AG08395 (cell line): ENCODE measurements around the gene ADAMTS8.

Experiments used
- DNase-seq: peaks from one replicate; pipeline ENCODE4 v3.0.0; 2012; ENCODE audit warnings: mixed read lengths, low spot score

Gene ADAMTS8

DNA sequence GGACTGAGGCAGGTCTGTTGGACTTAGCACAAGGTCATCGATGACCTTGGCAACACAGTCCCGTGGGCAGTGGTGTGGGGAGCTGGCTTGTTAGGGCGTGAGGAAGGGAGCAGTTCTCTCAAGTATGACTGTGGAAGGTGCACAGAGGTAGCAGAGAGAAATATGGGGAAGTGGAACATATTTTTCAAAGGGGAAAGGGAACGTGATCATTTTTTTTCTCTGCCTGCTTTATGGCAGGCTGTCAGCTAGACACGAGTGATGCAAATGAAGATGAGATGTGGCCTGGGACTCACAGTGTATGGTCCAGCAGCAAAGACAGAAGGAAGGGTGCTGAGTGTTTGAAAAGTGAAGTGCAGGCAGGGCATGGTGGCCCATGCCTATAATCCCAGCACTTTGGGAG, 30.6 kb downstream of the ADAMTS8 start:
- DNase-seq = no peak

DNA sequence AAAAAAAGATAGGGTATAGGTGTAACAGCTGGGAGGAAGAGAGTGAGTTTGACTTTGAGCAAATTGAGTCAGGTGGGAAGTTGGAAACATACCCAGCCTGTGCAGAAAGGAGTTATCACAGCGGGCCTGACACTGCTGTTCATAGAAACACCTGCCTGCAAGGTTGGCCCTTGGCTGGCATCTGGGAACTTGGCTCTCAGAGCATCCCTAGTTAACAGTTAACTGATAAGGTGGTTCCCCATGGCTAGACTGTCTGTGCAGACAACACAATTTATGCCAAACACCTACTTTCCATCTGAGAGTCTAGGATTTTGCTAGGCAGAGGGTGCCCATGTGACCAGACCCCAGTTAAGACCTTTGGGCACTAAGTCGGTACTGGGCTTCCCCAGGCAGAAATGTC, 31.4 kb downstream of the ADAMTS8 start:
- no peak for DNase-seq

DNA sequence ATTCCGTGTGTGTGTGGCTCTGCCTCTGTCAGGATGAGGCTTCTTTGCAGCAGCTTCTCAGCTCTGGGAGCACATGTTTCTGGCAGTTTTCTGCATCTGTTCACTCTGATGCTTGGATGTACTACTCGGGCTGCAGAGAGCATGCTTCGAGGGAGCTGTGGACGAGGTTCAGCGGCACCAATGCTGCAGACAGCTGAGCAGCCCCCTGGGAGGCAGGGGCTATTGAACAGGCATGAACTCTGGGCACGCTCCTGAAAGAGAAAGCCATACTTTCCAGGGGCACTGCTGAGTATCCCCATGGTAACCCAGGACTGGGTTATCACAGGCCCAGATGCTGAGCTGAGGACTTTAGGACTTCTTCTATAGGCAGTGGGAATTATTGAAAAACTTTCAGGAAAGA, 33.8 kb downstream of the ADAMTS8 start:
- no peak for DNase-seq

DNA sequence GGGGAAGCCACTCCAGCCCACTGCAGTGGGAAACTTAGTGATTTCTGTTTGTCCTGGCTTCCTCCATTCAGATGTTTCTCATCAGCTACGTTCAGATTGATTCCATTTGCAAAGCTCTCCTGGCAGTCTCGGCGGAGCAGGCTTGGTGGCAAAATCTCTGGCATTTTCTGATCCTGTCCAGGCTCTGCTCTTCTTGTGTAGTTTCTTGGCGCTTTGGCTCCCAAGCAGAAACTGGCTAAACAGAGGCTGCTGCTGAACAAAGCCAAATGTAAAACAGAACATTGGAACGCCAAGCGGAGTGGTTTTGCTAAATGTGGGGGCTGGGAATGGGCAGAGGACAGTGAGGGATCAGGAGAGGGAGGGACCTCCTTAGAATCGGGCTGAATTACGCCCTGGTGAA, 36.7 kb downstream of the ADAMTS8 start:
- no peak for DNase-seq

DNA sequence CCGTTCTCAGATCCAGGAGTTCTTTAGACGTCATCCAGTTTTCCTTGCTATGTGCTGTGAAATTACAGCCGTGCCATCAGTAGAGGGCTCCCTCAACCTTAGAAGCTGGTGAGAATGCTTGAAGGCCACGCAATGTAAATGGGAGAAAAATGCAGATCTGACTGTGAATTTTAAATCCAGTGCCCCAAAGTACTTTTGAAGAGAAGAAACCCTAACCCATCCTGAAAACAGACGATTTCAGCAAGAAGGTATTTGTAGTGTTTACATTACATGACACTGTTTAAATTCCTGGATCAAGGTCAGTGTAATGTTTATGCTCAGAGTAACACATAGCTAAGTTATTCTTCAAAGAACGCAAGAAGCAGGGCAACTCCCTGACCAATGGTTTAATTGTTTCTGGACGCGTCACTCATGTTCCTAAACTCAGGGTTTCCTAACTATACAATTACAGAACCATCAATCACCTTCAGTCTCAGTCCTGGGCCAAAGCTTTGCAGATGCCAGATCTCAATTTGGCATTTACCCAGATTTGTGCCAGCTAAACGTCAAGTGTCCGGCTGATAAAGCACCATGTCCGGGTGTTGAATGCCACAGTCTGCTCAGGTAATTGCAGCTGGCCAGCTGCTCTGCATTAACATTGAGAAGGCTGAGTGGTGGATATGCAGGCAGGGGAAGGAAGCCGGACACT, 38.2 kb downstream of the ADAMTS8 start:
- DNase-seq = peak; percentile 75

DNA sequence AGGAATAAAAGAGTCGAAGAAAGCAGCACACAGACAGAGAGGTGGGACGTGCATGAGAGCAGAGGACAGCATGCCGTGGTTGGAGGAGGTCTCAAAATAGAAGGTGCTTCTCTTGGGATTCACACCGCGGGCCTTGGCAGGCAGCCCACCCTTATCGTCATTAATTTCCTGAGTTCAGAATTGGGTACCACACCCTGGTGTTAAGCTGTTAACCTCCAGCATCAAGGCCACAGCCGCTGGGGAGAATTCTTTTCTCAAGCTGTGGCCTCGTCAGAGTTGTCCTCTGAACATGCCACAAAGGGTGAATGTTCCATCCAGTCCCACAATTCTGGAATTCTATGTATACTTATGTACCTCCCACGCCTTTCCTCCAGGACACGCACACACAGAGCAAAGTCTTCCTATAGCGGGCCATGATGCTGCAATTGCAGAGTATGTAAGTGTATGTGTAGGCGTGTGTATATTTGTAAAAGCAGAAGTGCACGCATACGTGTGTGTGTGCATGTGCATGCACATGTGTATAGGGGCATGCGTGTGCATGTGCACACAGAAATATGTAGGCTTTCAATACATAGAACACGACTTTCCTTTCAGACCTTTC, 39.0 kb downstream of the ADAMTS8 start:
- no peak for DNase-seq

DNA sequence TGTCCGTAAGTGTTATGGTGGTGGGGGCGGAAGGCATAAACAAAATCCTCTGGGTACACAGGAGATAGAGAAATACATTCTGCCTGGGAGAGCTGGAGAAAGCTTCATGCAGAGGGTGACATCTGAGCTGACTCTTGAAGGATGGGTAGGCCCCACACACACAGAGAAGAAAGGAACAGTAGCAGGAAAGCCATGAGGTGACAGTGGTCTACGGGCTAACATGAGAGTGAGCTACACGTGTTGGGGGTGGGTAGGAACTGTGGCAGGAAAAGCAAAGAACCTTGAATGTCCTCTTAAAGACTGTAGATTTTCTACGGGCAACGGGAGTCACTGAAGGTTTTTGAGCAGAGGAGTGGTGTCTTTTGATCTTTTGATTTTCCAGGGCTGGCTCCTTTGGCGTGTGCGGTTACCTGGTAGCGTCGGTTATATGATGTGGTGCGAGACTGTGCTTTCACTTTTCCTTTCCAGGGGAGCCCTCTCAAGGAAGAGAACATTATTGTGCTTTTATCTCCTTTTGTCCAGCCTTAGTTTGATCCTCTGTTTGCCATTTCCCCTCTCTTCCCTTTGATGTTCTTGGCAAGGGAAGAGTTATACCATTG, 39.7 kb downstream of the ADAMTS8 start:
- DNase-seq = no peak

DNA sequence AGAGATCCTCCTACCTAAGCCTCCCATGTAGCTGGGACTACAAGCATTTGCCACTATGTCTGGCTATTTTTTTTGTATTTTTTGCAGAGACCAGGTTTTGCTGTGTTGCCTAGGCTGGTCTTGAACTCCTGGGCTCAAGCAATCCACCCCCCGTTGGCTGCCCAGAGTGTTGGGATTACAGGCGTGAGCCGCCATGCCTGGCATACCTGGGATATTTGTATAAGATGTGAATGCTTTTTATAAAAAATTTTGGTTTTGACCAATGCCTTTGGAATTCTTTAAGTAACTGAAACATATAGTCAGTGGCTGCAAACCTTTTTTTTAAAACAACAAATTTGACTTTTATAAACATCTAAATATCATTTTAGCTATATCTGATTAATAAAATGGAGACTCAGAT, 42.4 kb downstream of the ADAMTS8 start:
- no peak for DNase-seq

DNA sequence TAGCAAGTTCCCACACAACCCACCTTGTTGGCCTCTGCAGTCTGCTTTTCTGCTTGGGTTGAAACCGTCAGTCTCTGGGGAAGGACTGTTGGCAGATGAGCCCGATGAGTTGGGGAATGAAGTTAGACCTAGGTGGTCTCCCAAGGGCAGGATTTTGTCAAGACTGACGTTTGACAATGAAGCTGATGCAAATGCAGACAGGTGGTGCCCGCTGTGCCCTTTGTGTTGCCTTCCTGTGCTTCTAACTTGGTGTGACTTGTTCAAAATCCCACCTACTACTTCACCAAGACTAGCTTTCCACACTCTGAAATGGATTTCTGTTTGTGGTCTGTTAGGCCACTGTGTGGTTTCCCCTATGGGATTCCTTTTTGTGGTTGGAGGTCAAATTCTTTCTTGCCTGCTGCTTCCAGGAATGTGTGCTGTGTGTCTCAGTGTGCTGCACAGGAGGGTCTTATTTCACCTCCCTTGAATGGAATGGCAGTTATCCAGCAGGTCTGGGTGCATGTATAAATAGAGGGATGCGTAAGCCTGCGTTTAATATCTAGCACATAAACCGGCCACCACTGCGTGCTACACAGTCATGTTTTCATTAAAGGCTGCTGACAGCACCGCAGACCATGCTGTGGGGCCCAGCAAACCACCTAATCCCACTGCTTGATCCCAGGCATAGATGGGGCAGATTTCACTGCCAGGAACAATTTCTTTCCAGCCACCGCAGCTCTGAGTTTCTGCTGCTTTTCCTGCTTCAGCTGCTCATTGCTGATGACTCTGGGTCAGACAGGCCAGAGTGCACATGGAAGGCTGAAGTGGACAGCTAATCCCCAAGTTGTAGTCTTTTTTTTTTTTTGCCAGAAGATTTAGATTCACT, 44.8 kb downstream of the ADAMTS8 start:
- DNase-seq = peak; percentile 42

DNA sequence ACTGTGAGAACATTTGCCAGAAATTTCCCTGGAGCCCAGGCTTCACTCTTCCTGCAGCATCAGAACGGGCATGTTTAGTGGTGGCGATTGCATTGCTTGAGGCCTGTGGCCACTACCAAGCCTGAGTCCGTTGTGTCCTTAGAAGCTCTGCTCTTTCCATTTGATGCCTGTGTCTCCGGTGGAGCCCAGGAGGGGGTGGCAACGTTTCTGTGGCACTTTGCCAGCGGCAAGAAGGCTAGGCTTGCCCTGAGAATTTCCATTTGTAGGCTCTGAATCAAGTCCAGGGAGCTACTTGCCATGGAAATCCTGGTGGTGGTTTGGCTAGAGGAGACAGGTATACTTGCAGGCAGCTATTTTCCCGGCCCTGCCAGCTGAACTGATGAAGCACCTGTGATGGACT, 47.1 kb downstream of the ADAMTS8 start:
- DNase-seq = no peak

DNA sequence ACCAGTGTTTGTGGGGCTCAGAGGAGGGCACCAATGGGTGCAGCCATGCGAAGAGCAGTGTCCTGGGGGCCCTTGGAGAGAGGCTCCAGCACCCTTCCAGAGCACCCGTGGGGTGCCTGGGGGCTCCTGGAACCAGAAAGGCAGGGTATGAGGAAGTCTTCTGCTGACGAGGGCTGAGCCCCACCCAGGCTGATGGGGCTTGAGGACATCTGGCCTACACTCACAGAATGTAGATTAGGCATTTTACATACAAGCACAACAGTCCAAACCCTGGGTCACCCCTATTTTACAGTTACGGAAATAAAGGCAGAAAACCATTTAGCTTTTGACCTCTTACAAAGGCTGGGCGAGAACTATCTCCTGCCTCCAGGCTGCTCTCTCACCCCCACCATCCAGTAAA, 47.6 kb downstream of the ADAMTS8 start:
- DNase-seq = no peak

DNA sequence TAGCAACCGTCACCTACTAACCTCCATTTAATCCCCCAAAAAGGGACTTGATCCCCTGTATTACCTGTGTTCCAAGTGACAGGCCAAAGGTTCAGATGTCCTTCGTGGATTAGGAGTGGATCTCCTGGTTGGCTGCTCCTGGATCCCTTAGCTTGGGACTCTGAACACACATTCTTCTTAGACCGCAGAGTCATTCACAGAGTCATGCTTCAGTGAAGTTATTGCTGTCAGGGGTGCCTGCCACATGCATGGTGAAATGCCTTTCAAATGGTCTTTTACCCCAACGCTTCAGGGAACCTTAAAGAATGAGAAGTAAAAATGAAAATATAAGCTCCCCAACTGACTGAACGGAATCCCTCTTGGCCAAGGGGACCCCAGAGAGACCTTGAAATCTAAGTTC, 49.1 kb downstream of the ADAMTS8 start:
- DNase-seq = no peak

DNA sequence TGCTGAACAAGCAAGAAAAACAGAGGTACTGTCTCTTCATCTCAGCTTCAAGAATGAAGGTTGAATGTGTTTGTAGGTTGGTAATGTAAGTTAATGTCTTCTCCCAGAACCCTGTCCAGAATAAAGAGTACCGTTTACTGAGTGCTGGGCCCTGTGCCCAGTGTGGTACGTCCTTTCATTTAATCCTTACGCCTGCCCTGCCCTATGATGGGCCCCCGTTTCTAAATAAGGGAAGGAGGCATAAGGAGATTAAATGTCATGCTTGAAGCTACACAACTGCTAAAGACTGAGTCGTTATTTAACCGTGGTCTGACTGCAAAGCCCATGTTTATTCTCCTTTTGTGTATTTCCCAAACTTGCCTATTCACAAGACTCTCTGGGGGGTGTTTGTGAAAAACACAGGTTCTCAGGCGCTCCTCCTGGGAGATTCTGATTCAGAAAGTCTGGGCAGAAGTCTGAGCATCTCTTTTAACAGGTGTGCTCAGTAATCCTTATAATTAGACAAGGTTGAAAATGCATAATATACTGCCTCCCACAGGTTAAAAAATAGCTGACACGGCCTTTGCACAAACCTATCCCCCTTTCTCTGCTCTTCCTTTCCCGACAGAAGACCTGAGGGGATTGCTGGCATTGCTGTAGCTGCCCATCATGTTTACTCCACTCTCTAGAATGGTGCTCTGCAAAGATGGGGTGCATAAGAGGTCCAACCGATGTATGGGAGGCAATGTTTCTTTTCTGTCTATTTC, 57.4 kb downstream of the ADAMTS8 start:
- no peak for DNase-seq

DNA sequence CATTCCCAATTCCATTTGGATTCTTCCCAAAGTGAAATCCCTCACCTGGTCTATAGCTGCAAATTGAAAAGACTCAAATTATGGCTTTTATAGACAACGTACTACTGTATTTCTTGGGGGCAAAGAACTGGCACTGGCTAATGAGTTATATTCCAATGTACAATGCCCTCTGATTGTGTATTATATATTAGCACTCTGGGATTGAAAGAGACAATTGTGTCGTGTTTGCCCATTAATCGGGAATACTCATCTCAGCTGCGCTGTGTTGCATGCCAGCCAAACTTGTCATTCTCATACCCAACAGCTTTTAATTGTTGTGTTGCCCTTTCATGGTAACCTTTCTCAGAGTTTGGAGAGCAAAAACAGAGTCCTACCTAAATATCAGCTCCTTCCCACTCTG, 58.7 kb downstream of the ADAMTS8 start:
- no peak for DNase-seq

DNA sequence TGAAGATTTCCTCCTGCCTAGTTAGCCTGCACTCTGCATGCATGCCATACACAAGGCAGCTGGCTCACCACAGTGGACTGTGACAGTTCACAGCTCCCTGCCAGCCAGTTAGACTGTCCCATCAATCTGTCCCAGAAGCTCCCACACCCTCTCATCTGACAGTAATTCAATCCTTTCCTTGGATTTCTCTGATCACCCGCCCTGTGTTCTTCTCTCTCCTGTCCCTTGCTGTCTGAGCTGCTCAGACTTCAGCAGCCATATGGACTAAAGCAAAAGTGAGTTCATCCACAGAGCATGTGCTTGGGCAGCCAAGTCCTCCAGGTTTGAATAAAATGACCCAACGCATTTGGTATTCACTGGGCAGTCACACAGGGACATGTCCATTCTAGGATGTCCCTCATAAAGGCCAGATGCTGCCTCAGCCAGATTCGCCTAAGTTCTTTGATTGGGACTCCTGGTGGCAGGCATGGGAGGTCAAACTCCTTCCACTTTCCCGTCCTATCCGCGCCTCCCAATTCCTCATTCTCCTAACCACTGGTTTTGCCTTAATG, 59.2 kb downstream of the ADAMTS8 start:
- peak; percentile 48 for DNase-seq

DNA sequence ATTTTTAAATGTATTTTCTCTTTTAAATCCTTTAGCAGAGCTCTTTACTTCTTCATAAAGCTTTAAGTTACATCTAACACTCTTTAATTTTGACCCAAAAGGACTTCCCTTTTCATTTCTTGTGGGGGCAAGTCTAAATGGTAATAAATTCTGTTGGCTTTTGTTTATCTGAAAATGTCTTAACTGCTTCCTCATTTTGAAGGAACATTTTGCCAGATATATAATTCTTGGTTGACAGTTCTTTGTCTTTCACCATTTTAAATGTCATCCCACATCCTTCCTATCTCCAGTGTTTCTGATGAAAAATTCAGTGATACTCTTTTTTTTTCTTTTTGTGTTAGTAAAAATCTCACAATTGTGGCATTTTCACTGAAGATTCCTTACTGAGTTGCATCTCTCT, 69.0 kb downstream of the ADAMTS8 start:
- no peak for DNase-seq

DNA sequence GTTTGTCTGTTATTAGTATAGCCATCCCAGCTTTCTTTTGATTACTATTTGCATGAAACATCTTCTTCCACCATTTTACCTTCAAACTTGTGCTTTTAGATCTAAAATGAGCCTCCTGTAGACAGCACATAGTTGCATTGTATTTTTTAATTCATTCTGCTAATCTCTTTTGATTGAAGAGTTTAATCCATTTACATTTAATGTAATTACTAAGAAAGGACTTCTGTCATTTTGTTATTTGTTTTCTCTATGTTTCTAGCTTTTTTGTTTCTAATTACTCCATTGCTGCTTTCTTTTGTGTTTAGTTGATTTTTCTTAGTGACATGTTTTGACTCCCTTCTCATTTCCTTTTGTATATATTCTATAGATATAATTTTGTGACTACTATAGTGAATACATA, 70.0 kb downstream of the ADAMTS8 start:
- no peak for DNase-seq
